HepG2 (cell line): Measurements from ENCODE around the gene CIB2. TPM values are rescaled to one million over a fixed set of nuclear protein-coding genes. Genes with fewer than 3 reads are reported as not detected.

ENCODE experiments used
- CEBPZ ChIP-seq: IDR thresholded peaks from 2 replicates; pipeline ENCODE4 v1.6.1; 2012; ENCODE audit warnings: low read length, improper control_type of control experiment
- DDIT3 ChIP-seq: sonication (generic); formaldehyde crosslinking; IDR thresholded peaks from 2 replicates; pipeline ENCODE4 v1.4.0; 2020; ENCODE audit warnings: mild to moderate bottlenecking, missing genetic modification reagents
- FOXO1 ChIP-seq: sonication (generic); formaldehyde crosslinking; IDR thresholded peaks from 2 replicates; pipeline ENCODE4 v1.4.0; 2020; ENCODE audit warnings: missing genetic modification reagents
- GABPA ChIP-seq, 2 experiments: IDR thresholded peaks; 2 replicates each; pipeline ENCODE4 v1.6.1; 2011 to 2016; ENCODE audit warnings: low read depth in 2 of 2, low read length in 1 of 2, missing biosample characterization in 1 of 2, missing genetic modification characterization in 1 of 2
- GMEB2 ChIP-seq: IDR thresholded peaks from 2 replicates; pipeline ENCODE4 v1.6.1; 2016; ENCODE audit warnings: missing biosample characterization, missing genetic modification reagents, low read depth
- GTF2F1 ChIP-seq: fragments of 150-350 bp; IDR thresholded peaks from 2 replicates; pipeline ENCODE4 v1.6.1; 2014; ENCODE audit warnings: low read length
- JARID2 ChIP-seq: sonication (generic); formaldehyde crosslinking; IDR thresholded peaks from 2 replicates; pipeline ENCODE4 v1.8.1; 2023; ENCODE audit warnings: missing genetic modification reagents, inconsistent platforms; ENCODE audit not compliant: insufficient replicate concordance
- NR2F2 ChIP-seq: IDR thresholded peaks from 2 replicates; pipeline ENCODE4 v1.6.1; 2012; ENCODE audit warnings: low read depth, inconsistent platforms, borderline replicate concordance
- SRF ChIP-seq: IDR thresholded peaks from 2 replicates; pipeline ENCODE4 v1.6.1; 2011; ENCODE audit warnings: mild to moderate bottlenecking, low read depth, low read length, moderate library complexity
- SRY ChIP-seq: sonication (generic); formaldehyde crosslinking; IDR thresholded peaks from 2 replicates; pipeline ENCODE4 v1.8.0; 2022; ENCODE audit warnings: mild to moderate bottlenecking, missing genetic modification reagents
- STAT5B ChIP-seq: sonication (generic); formaldehyde crosslinking; IDR thresholded peaks from 2 replicates; pipeline ENCODE4 v1.4.0; 2020; ENCODE audit warnings: missing genetic modification reagents
- ZBTB4 ChIP-seq: sonication (generic); formaldehyde crosslinking; IDR thresholded peaks from 2 replicates; pipeline ENCODE4 v1.4.0; 2020; ENCODE audit warnings: missing genetic modification reagents, mild to moderate bottlenecking, borderline replicate concordance
- ZNF639 ChIP-seq: conservative IDR thresholded peaks from 2 replicates; pipeline ENCODE4 v1.6.1; 2018; ENCODE audit warnings: missing genetic modification reagents
- ZNF670 ChIP-seq: sonication (generic); formaldehyde crosslinking; IDR thresholded peaks from 2 replicates; pipeline ENCODE4 v1.8.0; 2022; ENCODE audit warnings: mild to moderate bottlenecking, missing genetic modification reagents, borderline replicate concordance
- ZNF737 ChIP-seq: sonication (generic); formaldehyde crosslinking; IDR thresholded peaks from 2 replicates; pipeline ENCODE4 v1.5.0; 2020; ENCODE audit warnings: missing genetic modification reagents, mild to moderate bottlenecking, borderline replicate concordance
- ZNF841 ChIP-seq: sonication (generic); formaldehyde crosslinking; IDR thresholded peaks from 2 replicates; pipeline ENCODE4 v1.8.1; 2023; ENCODE audit warnings: missing genetic modification reagents, borderline replicate concordance
- ZSCAN29 ChIP-seq: sonication (generic); formaldehyde crosslinking; conservative IDR thresholded peaks from 2 replicates; pipeline ENCODE4 v1.4.0; 2020; ENCODE audit warnings: mild to moderate bottlenecking, missing genetic modification reagents
- polyA plus RNA-seq, 8 experiments: library from polyadenylated mRNA; depleted of rRNA in 3 of 8; stranded (reverse) in 7 of 8; unstranded in 1 of 8; fragments of >200 nt; fragmentation: Illumina TruSeq in 4 of 8; extraction: Trizol in 4 of 8; gene quantifications; 2 replicates each; pipeline versions ENCODE4 v1.2.1 to v1.2.3, GENCODE V29; 2011 to 2016; ENCODE audit warnings: low read depth in 4 of 8, missing spikeins in 1 of 8, mixed read lengths in 1 of 8; ENCODE audit not compliant: insufficient read depth in 1 of 8
- total RNA-seq, 5 experiments: library from RNA; depleted of rRNA; stranded (reverse); fragments of >200 nt; fragmentation: Illumina TruSeq; extraction: Trizol; gene quantifications; 2 replicates each; pipeline ENCODE4 v1.2.3, GENCODE V29; 2016; ENCODE audit warnings: low read depth in 1 of 5

CIB2 gene
- total and polyA plus RNA-seq, 2 of the 13 experiments (the other 11 are each of a cell fraction or from before 2014, with no cell fraction given), result 1.4 to 1.5 TPM

GRCh38 chr15:78055919-78056713, 75.1 kb downstream of the CIB2 start (continued):
- TF ChIP-seq GABPA (IDR thresholded peaks at IDR 0.05; ENCODE audit: low read depth, low read length) (no peak), GABPA (CRISPR knock-in tag; IDR thresholded peaks at IDR 0.05; ENCODE audit: low read depth) (no peak), DDIT3 (CRISPR knock-in tag) (no peak), ZSCAN29 (CRISPR knock-in tag) (no peak), ZNF670 (CRISPR knock-in tag) (no peak), ZBTB4 (CRISPR knock-in tag) (no peak), GMEB2 (CRISPR knock-in tag) (no peak), STAT5B (CRISPR knock-in tag) (no peak), FOXO1 (CRISPR knock-in tag) (no peak; the same call in 1 of the 2 replicates), SRY (CRISPR knock-in tag) (no peak), SRF (no peak), CEBPZ (no peak), ZNF841 (CRISPR knock-in tag) (no peak), JARID2 (CRISPR knock-in tag) (no peak), ZNF737 (CRISPR knock-in tag) (no peak), ZNF639 (CRISPR knock-in tag) (no peak), GTF2F1 (no peak), NR2F2 (peak; percentile 58; the same call in 1 of the 2 replicates)
